NCI-H187 (cell line): ENCODE results near the gene ISM1.
A peak's percentile ranks its signal among the peaks of the same experiment; 100 is the strongest.

ENCODE experiments used
- DNase-seq, 2 experiments: peaks; one replicate each; lab custom pipeline; 2025; lab: John Stamatoyannopoulos, UW

ISM1 gene

DNA sequence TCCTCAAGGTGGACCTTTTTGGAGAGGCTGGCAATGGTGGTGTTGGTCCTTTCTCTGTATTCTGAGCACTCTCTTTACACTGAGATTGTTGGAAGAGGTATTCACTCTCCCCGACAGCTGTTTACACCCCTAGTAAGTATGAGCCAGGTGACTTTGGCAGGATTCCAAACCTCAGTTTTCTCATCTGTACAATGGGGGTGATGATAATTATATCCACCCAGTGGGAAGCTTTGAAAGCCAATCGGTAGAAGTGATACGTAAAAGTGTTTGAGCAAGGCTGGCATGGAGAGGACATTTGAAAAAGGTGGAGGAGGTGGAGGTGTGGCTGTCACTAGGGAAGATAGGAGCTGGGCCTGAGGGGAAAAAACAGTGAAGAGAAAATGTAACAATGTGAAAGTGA, 35.5 kb downstream of the ISM1 start:
- DNase-seq: no peak

DNA sequence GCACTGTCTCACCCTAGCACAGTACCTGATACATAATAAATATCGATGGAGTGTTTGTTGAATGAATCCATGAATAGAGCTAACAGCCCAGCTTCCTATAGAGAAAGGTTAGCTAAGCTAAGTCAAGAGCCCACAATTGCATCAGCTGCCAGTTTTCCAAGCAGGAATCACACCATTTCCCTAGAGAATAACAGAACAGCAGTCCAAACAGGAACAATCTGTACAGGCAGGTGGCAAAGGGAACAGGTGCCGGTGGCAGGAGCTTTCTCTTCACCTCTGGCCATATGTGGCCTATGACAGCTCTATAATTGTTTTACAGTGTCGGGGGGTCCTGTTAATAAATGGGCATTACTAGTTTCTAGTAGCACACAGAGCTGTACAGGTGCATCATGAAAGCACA, 38.8 kb downstream of the ISM1 start:
- DNase-seq: peak in 1 of 2 experiments; percentile 6

DNA sequence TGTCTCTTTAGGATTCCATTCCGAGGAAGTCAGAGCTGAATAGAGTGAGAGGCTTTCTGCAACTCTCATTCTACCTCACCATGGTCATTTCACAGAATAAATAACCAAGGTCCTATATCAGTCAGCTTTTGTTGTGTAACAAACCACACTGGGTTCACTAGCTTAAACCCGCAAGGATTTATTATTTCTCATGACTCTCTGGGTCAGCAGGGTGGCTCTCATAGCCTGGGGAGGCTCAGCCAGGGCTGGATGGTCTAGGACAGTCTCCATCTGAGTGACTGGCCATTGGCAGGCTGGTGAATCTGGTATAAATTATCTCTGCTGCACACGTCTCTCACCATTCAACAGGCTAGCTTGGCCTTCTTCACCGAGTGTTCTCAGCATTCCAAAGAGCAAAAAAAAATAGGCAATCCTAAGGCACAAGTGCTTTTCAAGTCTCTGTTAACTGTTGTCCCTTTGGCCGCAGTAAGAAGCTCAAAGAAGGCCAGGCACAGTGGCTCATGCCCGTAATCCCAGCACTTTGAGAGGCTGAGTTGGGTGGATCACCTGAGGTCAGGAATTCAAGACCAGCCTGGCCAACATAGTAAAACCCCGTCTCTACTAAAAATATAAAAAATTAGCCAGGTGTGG, 39.7 kb downstream of the ISM1 start:
- no peak for DNase-seq

DNA sequence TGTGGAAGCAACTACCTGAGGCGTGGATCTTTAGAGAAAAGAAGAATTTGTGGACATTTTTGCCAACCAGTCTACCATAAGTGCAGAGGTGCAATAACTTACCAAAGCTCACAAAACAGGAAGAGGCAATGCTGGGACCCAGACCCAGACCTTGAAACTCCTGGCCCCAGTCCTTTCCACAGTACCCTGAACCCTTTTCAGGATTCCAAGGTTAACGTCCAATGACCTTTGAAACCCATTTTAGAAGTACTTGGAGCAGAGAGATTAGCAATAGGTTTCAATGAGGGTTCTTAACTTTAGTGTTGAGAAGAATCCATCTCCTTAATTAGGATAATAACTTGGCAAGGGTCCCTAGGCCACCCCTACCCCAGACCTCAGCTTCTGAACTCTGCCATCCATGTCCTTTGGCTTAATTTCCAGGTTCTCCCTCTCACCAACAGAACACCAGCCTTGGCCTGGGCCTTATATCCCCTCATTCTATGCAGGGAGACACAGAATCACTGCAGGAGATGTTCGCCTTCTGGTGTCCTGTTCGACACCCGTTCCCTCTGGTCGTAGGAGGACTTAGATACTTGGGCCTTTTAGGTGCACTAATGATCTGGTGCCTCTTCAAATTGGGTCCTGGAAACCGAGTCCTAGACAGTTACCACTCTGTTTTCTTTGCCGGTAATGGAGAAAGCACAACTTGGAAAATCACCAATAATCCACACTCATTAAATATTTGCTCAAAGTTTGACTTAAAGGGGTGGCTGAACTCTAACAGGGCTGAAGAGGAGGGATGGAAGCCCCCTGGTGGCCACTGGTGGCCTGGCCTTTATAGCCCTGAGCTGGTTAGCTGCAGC, 40.6 kb downstream of the ISM1 start:
- DNase-seq: no peak

DNA sequence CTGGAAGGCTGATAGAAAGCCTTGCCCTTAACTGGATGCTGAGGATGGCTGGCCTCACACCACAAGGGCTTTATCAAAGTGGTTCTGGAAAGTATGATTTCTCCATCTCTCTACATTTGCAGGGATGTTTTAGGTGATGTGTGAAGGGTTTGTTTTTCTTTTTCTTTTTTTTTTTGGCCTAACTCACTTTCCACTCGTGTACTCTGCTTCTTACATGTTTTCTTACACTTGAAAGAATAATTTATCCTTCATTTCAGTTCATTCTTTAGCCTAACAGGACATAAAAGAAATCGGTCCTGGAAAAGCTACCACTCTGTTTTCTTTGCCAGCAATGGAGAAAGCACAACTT, 41.2 kb downstream of the ISM1 start:
- no peak for DNase-seq

DNA sequence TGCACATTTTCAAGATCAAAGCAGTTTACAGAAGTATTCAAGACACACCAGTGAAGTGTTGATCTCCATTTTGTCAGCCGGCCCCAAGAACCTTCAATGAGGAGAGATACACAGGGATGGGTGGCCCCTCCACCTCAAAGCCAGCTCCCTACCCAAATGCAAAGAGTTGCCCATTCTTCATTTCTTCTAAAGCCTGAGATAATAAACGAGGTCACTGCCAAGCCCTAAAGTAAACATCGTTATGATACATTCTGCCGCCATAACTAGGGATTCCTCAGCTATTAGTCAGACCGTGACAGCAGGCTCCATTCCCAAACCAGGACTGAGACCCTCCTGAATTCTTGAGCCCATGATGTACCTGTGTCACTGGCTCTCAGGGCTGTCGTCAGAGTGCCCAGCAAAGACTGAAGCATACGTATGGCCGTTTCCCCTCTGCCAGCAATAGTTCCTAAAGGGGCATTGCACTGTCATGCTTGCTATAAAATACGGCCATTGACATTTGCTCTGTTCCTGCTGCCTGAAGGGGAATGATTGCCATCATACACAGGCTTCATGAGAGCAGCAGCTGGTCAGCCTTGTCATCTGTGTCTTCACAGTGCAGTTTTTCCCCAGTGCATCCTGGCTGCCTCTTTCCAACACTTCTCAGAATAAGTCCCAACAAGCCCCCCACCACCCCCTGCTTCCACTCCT, 41.7 kb downstream of the ISM1 start:
- DNase-seq: no peak

DNA sequence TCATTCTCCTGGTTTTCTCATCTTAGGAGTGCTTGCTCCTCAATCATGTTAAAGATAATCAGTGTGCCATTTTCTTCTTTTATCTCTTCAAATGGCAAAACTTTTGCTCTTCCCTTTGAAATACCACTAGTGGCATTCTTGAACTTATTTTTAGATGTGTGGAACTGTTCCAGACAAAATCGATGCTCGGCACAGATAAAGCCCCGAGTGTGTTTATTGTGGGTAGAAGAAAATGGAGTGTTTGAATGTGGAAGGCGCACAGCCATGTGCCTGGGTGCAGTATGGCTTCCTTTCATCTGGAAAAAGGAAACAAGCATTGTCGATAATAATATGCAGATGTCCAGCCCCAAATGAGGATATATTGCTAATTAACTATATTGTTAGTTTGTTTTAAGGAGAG, 42.4 kb downstream of the ISM1 start:
- no peak for DNase-seq

DNA sequence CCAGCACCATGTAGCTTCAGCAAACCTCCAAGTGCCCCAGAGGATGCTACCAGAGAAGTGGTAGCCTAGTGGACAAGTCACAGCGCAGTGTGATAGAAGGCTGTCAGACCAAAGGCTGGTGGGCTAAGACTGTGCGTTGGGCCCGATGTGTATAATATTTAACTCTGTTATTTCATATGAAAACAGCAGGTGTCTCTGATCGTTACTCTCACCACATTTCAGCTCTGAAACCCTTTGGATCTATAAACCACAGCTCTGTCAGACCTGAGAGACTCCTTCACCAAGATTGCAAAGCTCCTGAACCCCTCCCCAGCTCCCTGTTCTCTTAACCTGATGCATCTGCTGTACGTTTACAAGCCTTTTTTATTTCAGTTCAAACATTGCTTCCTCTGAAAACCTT, 43.8 kb downstream of the ISM1 start:
- no peak for DNase-seq

DNA sequence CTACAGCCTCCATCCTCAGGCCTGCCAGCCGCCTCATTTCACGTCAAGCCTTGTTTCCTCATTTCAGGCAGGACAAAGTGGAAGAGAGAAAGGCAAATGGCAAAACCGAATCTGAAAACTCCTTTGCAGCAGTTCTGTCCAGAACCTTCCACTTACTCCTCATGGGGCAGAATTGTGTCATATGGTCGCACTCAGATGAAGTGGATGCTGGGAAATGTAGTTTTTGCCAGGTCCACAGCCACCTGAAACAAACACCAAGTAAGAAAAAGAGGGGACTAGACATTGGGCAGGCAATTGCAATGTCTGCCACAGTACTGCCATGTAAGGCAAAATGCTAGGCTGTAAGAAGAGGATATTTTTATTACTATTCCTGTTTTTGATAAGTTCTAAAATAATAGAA, 44.9 kb downstream of the ISM1 start:
- no peak for DNase-seq

DNA sequence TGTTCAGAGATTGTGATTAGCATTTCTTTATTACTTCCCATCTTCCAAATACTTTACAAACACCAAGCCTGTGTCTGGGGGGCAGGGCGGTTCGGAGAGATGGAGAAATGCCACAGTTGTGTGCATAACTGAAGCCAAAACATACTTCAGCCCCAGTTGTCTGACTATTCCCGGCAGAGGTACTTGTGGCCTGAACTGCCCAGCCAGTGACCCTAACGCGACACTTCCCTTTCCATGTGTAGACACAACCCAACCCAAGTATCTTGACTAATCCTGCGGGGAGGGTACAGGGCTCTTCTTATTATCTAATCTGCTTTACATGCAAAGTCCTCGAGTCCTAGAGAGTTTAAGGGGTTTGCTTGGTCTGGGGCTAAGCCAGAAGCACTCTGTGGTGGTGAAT, 46.2 kb downstream of the ISM1 start:
- DNase-seq: no peak

DNA sequence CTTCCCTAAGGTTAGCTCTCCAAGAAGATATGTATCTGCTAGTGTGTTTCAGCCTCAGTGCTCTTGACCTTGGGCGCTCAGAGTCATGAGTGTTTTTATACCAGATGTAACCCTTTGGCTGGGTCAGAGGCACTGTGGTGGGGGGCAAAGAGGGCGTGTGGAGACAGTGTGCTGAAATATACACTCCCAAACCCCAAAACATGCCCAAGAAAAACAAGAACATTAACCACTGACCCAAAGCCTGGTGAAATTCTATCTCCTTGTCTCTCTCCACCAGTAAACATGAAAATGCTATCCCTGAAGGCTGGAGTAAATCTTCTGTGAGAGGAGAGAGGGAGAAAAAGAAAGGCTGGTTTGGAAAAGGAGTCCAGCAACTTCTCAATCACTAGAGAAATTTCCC, 47.9 kb downstream of the ISM1 start:
- DNase-seq: no peak

DNA sequence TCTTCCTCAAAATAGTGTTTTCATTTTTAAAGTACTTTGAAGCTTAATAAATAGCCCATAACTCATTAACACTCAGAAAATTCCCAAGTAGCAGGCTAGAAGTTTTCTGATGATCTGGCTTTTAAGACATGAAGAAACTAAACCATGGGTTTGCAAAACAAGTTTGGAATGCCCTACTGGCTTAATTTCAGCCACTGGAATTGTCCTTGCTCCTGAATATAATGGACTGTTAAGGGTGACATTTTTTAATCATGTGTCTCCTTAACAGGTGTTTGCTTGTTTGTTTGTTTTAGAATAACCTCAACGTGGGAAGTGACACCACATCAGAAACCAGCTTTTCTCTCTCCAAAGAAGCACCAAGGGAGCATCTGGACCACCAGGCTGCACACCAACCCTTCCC, 49.1 kb downstream of the ISM1 start:
- DNase-seq: no peak

DNA sequence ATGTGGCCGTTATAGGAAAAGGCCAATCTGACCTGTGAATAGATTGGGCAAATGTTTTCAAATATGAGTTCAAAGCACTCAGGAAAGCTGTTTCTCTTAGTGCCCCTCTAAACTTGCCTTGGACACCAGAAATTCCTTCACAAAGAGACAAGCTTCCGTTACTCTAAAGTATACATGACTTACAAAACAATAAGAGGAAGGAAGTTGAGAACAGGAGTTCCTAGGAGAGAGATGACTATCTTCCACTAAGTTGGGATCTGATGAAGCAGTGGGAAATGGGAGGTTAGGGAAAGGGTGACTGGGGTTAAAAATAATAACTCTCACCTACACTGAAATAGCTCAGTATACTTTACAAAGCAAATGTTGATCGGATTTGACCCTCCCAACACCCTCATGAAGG, 50.0 kb downstream of the ISM1 start:
- DNase-seq: no peak

DNA sequence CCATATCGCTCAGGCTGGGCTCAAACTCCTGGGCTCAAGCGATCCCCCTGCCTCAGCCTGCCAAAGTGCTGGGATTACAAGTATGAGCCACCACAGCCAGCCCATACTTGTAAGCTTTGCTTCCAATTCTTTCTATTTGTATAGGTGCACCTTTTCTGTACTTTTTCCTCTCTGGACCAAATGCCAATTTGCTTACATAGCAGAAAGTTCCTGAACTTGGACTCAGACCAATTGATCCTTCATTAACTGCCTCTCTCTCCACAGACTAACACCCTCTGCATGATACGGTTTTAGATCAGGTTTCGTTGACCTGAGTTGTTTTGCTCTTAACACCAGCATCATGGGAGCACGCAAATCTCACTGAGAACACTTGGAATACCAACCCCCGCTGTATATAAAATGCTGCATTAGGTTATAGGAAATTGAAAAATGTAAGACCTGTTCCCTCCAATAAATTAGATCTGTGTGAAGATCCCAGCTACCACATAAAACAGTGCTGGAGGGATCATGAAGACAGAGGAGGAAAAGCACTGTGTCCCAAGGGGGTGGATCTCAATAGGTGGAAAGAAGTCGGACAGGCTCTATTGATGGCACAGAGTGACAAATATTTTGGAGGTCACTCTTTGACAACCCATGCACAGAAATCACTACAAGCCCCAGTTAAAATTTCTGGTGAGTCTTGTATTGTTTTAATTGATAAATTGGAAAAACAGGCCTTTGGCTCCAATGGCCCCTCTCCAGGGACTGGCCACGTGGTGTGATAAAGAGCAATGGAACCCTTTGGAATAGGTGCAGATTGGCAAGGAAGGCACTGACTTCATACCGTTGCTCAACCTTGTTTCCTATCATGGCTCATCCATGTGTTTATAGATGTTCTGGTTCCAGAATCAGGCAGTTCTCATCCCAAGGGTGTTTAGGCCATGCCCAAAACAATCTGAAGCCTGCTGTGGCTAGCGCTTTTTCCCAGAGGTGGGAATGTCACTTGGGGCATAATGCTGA, 51.2 kb downstream of the ISM1 start:
- DNase-seq: no peak

DNA sequence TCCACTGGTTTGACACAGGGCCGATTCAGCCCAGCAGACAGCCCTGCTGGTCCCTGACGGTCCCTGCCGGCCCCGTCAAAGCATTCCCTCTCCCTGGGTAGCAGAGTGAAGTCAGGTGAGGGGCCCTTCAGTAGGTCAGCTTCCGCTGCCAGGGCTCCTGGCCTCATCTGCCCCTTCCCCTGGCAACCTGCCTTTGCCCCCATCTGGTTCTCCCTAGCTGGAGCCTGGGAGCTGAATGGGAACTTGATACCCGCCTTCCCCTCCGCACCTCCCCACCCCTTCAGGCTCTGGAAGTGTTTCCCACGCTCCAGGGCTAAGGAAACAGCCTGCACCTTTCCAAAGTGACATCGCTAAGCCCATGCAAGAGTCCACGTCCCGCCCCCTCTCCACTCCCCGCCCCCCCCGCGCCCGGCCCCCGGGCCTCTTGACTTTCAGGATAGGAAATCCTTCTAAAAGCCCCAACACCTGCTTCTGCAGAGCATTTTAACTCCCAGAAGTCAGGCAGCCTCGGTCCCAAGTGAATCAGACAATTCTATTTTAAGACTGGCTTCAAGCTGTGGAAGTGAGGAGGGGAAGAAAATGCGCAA, 53.3 kb downstream of the ISM1 start:
- DNase-seq: peak in 1 of 2 experiments; percentile 31

DNA sequence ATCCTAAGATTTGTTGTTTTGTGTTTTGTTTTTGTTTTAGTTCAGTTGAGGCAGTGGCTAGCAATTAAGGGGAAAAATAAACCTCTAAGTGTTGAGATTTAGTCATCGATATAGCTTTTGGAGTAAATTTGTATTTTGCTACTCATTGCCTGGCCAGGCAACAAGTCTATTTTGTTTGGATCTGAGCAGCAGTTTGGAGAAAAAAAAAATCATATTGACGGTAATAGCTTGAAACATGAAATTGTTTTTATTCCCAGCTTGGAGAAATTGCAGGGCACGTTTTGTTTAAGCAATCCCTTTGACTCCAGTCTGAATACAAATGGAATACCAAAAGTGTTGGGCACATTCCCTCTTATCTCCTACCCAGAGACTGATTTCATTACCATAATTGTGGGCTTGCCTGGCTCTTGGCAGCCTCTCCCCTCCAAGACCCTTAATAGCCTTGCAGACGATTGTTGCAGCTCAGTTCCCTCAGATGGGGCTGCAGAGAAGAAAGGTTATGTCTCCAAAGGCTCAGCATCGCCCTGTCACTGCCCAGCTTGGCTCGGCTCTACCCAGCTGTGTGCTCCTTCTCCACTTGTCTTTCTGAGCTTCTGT, 56.0 kb downstream of the ISM1 start:
- no peak for DNase-seq

DNA sequence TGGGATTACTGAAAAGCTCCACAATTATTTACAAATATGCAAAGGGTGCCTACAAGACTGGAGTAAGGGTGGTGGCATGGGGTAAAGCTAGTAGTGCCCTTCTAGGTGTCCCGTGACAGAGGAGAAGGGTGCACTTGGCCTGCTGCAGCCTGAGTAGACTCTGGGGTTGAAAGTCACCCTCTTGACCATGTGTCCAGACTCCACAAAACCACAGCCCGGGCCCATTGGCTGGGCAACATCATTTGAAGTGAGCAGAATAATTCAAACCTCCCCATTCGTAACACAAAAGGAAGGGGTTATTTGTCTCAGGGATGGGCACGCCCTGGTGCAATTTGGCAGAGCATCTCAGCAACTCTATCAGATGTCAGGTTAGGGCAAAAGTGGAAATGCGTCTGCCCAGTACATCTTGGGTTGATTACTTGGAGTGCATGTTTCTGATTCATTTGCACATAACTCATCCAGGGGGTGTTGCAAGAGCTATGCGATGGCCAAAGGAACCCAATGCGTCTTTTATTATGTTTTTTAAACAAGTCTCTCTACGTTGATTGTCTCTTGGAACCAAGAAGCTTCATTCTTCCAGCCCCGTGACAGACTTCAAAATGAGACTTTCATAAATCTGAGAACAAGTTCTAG, 56.7 kb downstream of the ISM1 start:
- DNase-seq: no peak

DNA sequence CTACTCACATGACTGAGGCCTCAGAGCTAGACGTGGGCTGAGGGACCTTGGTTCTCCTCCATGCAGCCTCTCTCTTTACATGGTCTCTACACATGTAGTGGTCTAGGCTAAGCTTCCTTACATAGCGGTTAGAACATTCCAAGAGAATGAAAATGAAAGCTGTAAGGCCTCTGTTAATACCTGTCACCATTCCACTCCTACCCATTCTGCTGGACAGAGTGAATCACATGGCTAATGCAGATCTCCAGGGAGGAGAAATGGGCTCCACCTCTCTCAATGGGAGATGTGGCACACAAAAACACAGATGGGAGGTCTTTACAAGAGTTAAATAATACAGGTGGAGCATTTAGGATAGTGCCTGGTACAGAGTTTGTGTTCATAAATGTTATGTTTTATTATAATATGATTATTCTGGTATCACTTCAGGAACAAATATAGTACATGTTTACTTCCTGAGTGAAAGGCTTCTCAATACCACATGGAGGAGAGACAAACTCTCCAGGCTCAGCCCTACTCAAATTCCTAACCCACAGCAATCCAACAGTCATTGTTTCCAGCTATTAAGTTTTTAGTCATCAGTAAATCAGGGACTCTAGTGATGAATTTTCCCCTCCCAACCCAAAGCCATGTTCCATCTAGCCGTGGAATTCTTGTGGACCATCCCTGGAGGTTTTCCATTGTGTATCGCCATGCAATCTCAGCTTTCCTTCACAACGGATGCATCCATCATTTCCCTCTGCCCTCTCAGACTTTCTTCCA, 57.9 kb downstream of the ISM1 start:
- DNase-seq: no peak

DNA sequence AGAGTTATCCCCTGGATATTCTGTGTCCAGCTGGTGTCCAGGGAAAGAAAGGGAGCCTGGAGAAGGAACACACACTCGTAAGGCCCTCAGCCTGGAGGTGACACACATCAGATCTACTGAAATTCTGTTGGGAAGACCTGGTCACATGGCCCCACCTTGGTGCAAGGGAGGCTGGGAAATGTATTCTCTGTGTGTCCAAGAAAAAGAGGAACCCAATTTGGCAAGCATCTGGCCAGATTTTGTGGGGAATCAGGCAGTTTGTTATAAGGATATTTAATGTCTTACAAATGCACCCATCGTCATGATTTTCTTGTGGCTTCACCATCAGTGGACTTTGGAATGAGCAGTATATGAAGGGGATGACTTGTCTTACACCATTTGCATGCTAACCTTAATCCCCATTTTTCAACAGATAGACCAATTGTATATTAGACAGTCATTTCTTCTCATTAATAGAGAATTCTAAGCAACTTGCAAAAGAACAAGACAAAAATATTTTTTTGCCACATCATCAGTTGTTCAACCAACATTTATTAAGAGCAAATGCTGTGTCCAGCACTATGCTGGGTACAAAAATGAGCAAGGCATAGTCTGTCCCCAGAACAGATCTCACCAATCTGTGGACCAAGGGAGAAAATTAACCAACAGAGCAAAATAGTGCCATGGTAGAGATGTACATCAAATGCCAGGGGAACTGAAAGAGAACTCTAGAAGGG, 59.7 kb downstream of the ISM1 start:
- no peak for DNase-seq
